Skeletal muscle tissue (tissue), 4 donors: ENCODE data around the gene SLC25A43. TPM values are rescaled to one million over a fixed set of nuclear protein-coding genes. Genes with fewer than 3 reads are reported as not detected.
"Not testable (repeated sequence)": the region's sequence is repeated elsewhere in the genome, so short reads cannot be mapped to it uniquely, and the experiment has no call there.

Experiments used
- H3K27ac ChIP-seq: one replicate; pipeline ENCODE4 v1.7.0; 2013; ENCODE audit warnings: mild to moderate bottlenecking, low read depth, low read length, inconsistent platforms
- H3K27me3 ChIP-seq, 3 donors: one replicate each; pipeline ENCODE4 v1.7.0; 2013; ENCODE audit warnings: low read length in 3 of 3; ENCODE audit not compliant: control insufficient read depth in 3 of 3, insufficient read depth in 3 of 3
- H3K36me3 ChIP-seq, 3 donors: one replicate each; pipeline ENCODE4 v1.7.0; 2013; ENCODE audit warnings: low read length in 3 of 3; ENCODE audit not compliant: control insufficient read depth in 3 of 3, insufficient read depth in 3 of 3
- H3K4me1 ChIP-seq, 3 donors: one replicate each; pipeline ENCODE4 v1.7.0; 2013; ENCODE audit warnings: low read length in 3 of 3, mild to moderate bottlenecking in 3 of 3; ENCODE audit not compliant: control insufficient read depth in 3 of 3, insufficient read depth in 3 of 3
- H3K4me3 ChIP-seq, 3 donors: one replicate each; pipeline ENCODE4 v1.7.0; 2013; ENCODE audit warnings: low read length in 3 of 3
- H3K9ac ChIP-seq, 3 donors: one replicate each; pipeline ENCODE4 v1.7.0; 2013; ENCODE audit warnings: low read length in 3 of 3, mild to moderate bottlenecking in 3 of 3, moderate library complexity in 2 of 3, low read depth in 1 of 3
- H3K9me3 ChIP-seq, 3 donors: one replicate each; pipeline ENCODE4 v1.7.0; 2013; ENCODE audit warnings: low read length in 3 of 3; ENCODE audit not compliant: control insufficient read depth in 3 of 3
- total RNA-seq: library from RNA; depleted of rRNA; stranded (reverse); fragments of >200 nt; gene quantifications from one replicate; pipeline ENCODE4 v1.2.3, GENCODE V29; 2014
- donor health status: Osteomylitis.

The SLC25A43 gene
- total RNA-seq, 1 donor from 2014 or later, result 6.3 TPM

- H3K4me1 ChIP-seq, result peaks cover 3 to 12% (median 12%) of the 10 kb centered on the region in 3 donors
- no peak overlapping the region for H3K4me3 ChIP-seq
- no peaks in the 10 kb centered on the region for H3K36me3 ChIP-seq
- H3K9me3 ChIP-seq, result no peaks in the 10 kb centered on the region
- peak overlapping the region; percentile 50 for H3K27ac ChIP-seq
- no peaks in the 10 kb centered on the region for H3K27me3 ChIP-seq
- peak overlapping the region in 1 of 3 donors; percentile 33 for H3K9ac ChIP-seq
Observed at GRCh38 chrX:119477812-119478232, 78.7 kb downstream of the SLC25A43 start.

- H3K9me3 ChIP-seq, result no peaks in the 10 kb centered on the region
- peak overlapping the region; percentile 50 for H3K27ac ChIP-seq
- no peaks in the 10 kb centered on the region for H3K27me3 ChIP-seq
- peaks cover 3 to 17% (median 12%) of the 10 kb centered on the region in 3 donors for H3K4me1 ChIP-seq
- H3K9ac ChIP-seq, result no peak overlapping the region
- H3K36me3 ChIP-seq, result no peaks in the 10 kb centered on the region
- H3K4me3 ChIP-seq, result no peak overlapping the region
Observed at GRCh38 chrX:119478504-119478903, 79.4 kb downstream of the SLC25A43 start.

- Histone ChIP-seq H3K4me1 (peaks cover 3 to 17% (median 12%) of the 10 kb centered on the region in 3 donors), H3K9ac (no peak overlapping the region), H3K27me3 (no peaks in the 10 kb centered on the region), H3K9me3 (no peaks in the 10 kb centered on the region), H3K4me3 (no peak overlapping the region), H3K36me3 (no peaks in the 10 kb centered on the region), H3K27ac (no peak overlapping the region)
Observed at GRCh38 chrX:119479845-119480244, 80.7 kb downstream of the SLC25A43 start.

- H3K27ac ChIP-seq, result no peak overlapping the region
- H3K4me3 ChIP-seq, result no peak overlapping the region
- H3K4me1 ChIP-seq, result peaks cover 3 to 17% (median 12%) of the 10 kb centered on the region in 3 donors
- H3K27me3 ChIP-seq, result no peaks in the 10 kb centered on the region
- H3K36me3 ChIP-seq, result no peaks in the 10 kb centered on the region
- no peaks in the 10 kb centered on the region for H3K9me3 ChIP-seq
- H3K9ac ChIP-seq, result no peak overlapping the region
Observed at GRCh38 chrX:119481323-119481801, 82.2 kb downstream of the SLC25A43 start.

- no peak overlapping the region for H3K27ac ChIP-seq
- no peaks in the 10 kb centered on the region for H3K36me3 ChIP-seq
- H3K9ac ChIP-seq, result peak overlapping the region; percentile 39 to 77 (median 61)
- peak overlapping the region in 2 of 3 donors; percentile 62 to 68 for H3K4me3 ChIP-seq
- no peaks in the 10 kb centered on the region for H3K9me3 ChIP-seq
- no peaks in the 10 kb centered on the region for H3K27me3 ChIP-seq
- H3K4me1 ChIP-seq, result peaks cover 3 to 17% (median 10%) of the 10 kb centered on the region in 3 donors
Observed at GRCh38 chrX:119482041-119482440, 82.9 kb downstream of the SLC25A43 start.

GRCh38 chrX:119482481-119483480 lies 83.6 kb downstream of the SLC25A43 start:
- no peaks in the 10 kb centered on the region for H3K36me3 ChIP-seq
- H3K4me3 ChIP-seq, result peak overlapping the region; percentile 62 to 72 (median 68)
- H3K9ac ChIP-seq, result peak overlapping the region; percentile 39 to 77 (median 61)
- H3K4me1 ChIP-seq, result peaks cover 3 to 17% (median 10%) of the 10 kb centered on the region in 3 donors
- H3K27ac ChIP-seq, result no peak overlapping the region
- no peaks in the 10 kb centered on the region for H3K27me3 ChIP-seq
- no peaks in the 10 kb centered on the region for H3K9me3 ChIP-seq

GRCh38 chrX:119486745-119487144 lies 87.6 kb downstream of the SLC25A43 start:
- H3K36me3 ChIP-seq, result no peaks in the 10 kb centered on the region
- no peaks in the 10 kb centered on the region for H3K9me3 ChIP-seq
- no peak overlapping the region for H3K27ac ChIP-seq
- H3K4me3 ChIP-seq, result no peak overlapping the region
- H3K27me3 ChIP-seq, result no peaks in the 10 kb centered on the region
- peaks cover 0 to 5% (median 5%) of the 10 kb centered on the region in 3 donors for H3K4me1 ChIP-seq
- no peak overlapping the region for H3K9ac ChIP-seq

- not testable (repeated sequence) for H3K9ac ChIP-seq, H3K27me3 ChIP-seq, H3K4me1 ChIP-seq, H3K27ac ChIP-seq, H3K4me3 ChIP-seq, H3K9me3 ChIP-seq, H3K36me3 ChIP-seq
Observed at GRCh38 chrX:119487766-119488165, 88.6 kb downstream of the SLC25A43 start.

GRCh38 chrX:119488749-119489148 lies 89.6 kb downstream of the SLC25A43 start:
- H3K27ac ChIP-seq, result no peak overlapping the region
- H3K4me3 ChIP-seq, result no peak overlapping the region
- H3K36me3 ChIP-seq, result no peaks in the 10 kb centered on the region
- no peak overlapping the region for H3K9ac ChIP-seq
- no peaks in the 10 kb centered on the region for H3K9me3 ChIP-seq
- no peaks in the 10 kb centered on the region for H3K27me3 ChIP-seq
- no peaks in the 10 kb centered on the region for H3K4me1 ChIP-seq
